GM12878 (cell line): ENCODE data around the gene RBM43. TPM values are rescaled to one million over a fixed set of nuclear protein-coding genes. Genes with fewer than 3 reads are reported as not detected.

ENCODE experiments used
- ATAC-seq: fragments of 200-7000 bp; cut with Tn5 transposase; 3 replicates; pipeline ENCODE4 v1.9.1; 2020; ENCODE audit warnings: mild to moderate bottlenecking, moderate library complexity
- Bru-seq: library from RNA; stranded (reverse); fragments of 400-500 nt; gene quantifications from one replicate; lab custom pipeline; 2021; lab: Mats Ljungman, UMichigan
- BruChase-seq, 2 experiments: library from RNA; stranded (reverse); fragments of 400-500 nt; gene quantifications; one replicate each; lab custom pipeline; 2021; lab: Mats Ljungman, UMichigan
- BruUV-seq: library from RNA; stranded (reverse); fragments of 400-500 nt; replicated peaks from 2 replicates; lab custom pipeline; 2021; lab: Mats Ljungman, UMichigan
- CTCF ChIA-PET: fragments of 300-600 bp; sonication (Branson Sonifier 250); formaldehyde crosslinking; extraction: SDS; loops from one replicate; lab custom pipeline; 2021; ENCODE audit warnings: inconsistent platforms; lab: Yijun Ruan, JAX
- POLR2A ChIA-PET: fragments of 350-600 bp; formaldehyde crosslinking; extraction: SDS; loops from one replicate; lab custom pipeline; 2021; ENCODE audit warnings: inconsistent platforms; lab: Charles Lee
- RAD21 ChIA-PET: fragments of 300-600 bp; sonication (Branson Sonifier 250); formaldehyde crosslinking; loops from one replicate; lab custom pipeline; 2023; ENCODE audit warnings: antibody characterized with exemption; ENCODE audit not compliant: unreplicated experiment; lab: Charles Lee
- SMC1A ChIA-PET: fragments of 300-600 bp; sonication (Branson Sonifier 250); formaldehyde crosslinking; loops from one replicate; lab custom pipeline; 2023; ENCODE audit not compliant: unreplicated experiment, uncharacterized antibody; lab: Charles Lee
- DNase-seq: peaks from one replicate; pipeline ENCODE4 v3.0.0-alpha.2; 2011; ENCODE audit warnings: low read depth, low spot score
- FAIRE-seq: peaks from 3 replicates; lab custom pipeline; 2011; peaks lifted over from hg19 to GRCh38; lab: Jason Lieb, UNC
- H2AFZ ChIP-seq: 2 replicates; pipeline ENCODE4 v1.6.0; 2011; ENCODE audit warnings: low read depth, low read length, control low read depth; ENCODE audit not compliant: control insufficient read depth
- H3K27ac ChIP-seq: 2 replicates; pipeline ENCODE4 v1.5.1; 2011; ENCODE audit warnings: control low read depth; ENCODE audit not compliant: control insufficient read depth, insufficient read depth
- H3K27me3 ChIP-seq, 2 experiments: replicated peaks in 1 of 2; 2 replicates each; pipeline versions ENCODE4 v1.6.0 to v1.6.1; 2011; ENCODE audit warnings: low read length in 1 of 2; ENCODE audit not compliant: control insufficient read depth in 2 of 2, insufficient read depth in 2 of 2
- H3K36me3 ChIP-seq, 2 experiments: 2 replicates each; pipeline ENCODE4 v1.5.1; 2011; ENCODE audit warnings: low read length in 1 of 2; ENCODE audit not compliant: control insufficient read depth in 2 of 2, insufficient read depth in 2 of 2
- H3K4me1 ChIP-seq: 2 replicates; pipeline ENCODE4 v1.6.1; 2011; ENCODE audit warnings: mild to moderate bottlenecking, low read length, moderate library complexity, mixed read lengths; ENCODE audit not compliant: control insufficient read depth, insufficient read depth
- H3K4me2 ChIP-seq: 2 replicates; pipeline ENCODE4 v1.6.0; 2011; ENCODE audit warnings: control low read depth; ENCODE audit not compliant: control insufficient read depth, insufficient read depth
- H3K4me3 ChIP-seq: fragments of 200-600 bp; sonication (generic); 2 replicates; pipeline ENCODE4 v1.5.1; 2016
- H3K79me2 ChIP-seq: 2 replicates; pipeline ENCODE4 v1.6.0; 2011; ENCODE audit warnings: low read length; ENCODE audit not compliant: control insufficient read depth, insufficient read depth
- H3K9ac ChIP-seq: 2 replicates; pipeline ENCODE4 v1.8.0; 2011; ENCODE audit warnings: low read length, control low read depth, mixed read lengths; ENCODE audit not compliant: control insufficient read depth, insufficient read depth
- H3K9me3 ChIP-seq: replicated peaks from 3 replicates; pipeline ENCODE4 v1.5.1; 2011; ENCODE audit warnings: mild to moderate bottlenecking, low read length; ENCODE audit not compliant: control insufficient read depth, insufficient read depth
- H4K20me1 ChIP-seq: 2 replicates; pipeline ENCODE4 v1.6.0; 2011; ENCODE audit not compliant: control insufficient read depth, insufficient read depth
- CREB1 ChIP-seq: IDR thresholded peaks from 2 replicates; pipeline ENCODE4 v1.6.1; 2012; ENCODE audit warnings: low read depth, mild to moderate bottlenecking, inconsistent platforms
- EGR1 ChIP-seq, 2 experiments: IDR thresholded peaks; 1 replicate in 1 of 2; 2 replicates in 1 of 2; pipeline ENCODE4 v1.6.1; 2011 to 2012; ENCODE audit warnings: low read depth in 2 of 2, low read length in 2 of 2, borderline replicate concordance in 1 of 2, mild to moderate bottlenecking in 1 of 2, moderate library complexity in 1 of 2
- ESRRA ChIP-seq: IDR thresholded peaks from 2 replicates; pipeline ENCODE4 v1.6.1; 2012; ENCODE audit warnings: mild to moderate bottlenecking, low read length, improper control_type of control experiment
- MEF2A ChIP-seq: IDR thresholded peaks from 2 replicates; pipeline ENCODE4 v1.6.1; 2011; ENCODE audit warnings: low read depth, mild to moderate bottlenecking, low read length, moderate library complexity; ENCODE audit not compliant: insufficient read depth
- NR2C2 ChIP-seq: IDR thresholded peaks from 2 replicates; pipeline ENCODE4 v1.6.1; 2011; ENCODE audit warnings: borderline replicate concordance, low read depth; ENCODE audit not compliant: control insufficient read depth, insufficient read length
- PAX5 ChIP-seq: IDR thresholded peaks from 2 replicates; pipeline ENCODE4 v1.6.1; 2011; ENCODE audit warnings: low read depth, low read length, borderline replicate concordance
- POU2F2 ChIP-seq: IDR thresholded peaks from 3 replicates; pipeline ENCODE4 v1.6.1; 2011; ENCODE audit warnings: low read depth, mild to moderate bottlenecking, low read length, borderline replicate concordance
- RBBP5 ChIP-seq: fragments of 200-600 bp; sonication (generic); conservative IDR thresholded peaks from 2 replicates; pipeline ENCODE4 v1.6.1; 2016
- RUNX3 ChIP-seq: IDR thresholded peaks from 2 replicates; pipeline ENCODE4 v1.6.1; 2012; ENCODE audit warnings: low read length, inconsistent platforms
- TBL1XR1 ChIP-seq: IDR thresholded peaks from 2 replicates; pipeline ENCODE4 v1.6.1; 2012; ENCODE audit warnings: low read depth, low read length, improper control_type of control experiment
- WGBS: methylation state at CpG from one replicate; pipeline ENCODE4 v1.1.6; 2016; ENCODE audit warnings: low lambda C conversion rate; ENCODE audit not compliant: insufficient replicate concordance, insufficient coverage; ENCODE audit errors: missing lambda C conversion rate; 5-methylcytosine and 5-hydroxymethylcytosine counted together
- in situ Hi-C: fragments of 300-500 bp; cut with MboI; formaldehyde crosslinking; loops from 9 replicates; pipeline ENCODE4 v1.14.3; 2018; ENCODE audit warnings: mixed read lengths
- intact Hi-C: fragments of 100-400 bp; cut with micrococcal nuclease; formaldehyde crosslinking; loops from one replicate; pipeline ENCODE4 v1.14.2; 2022; ENCODE audit not compliant: unreplicated experiment
- long read RNA-seq, 2 experiments: library from polyadenylated mRNA; unstranded; transcript quantifications; one replicate each; pipeline ENCODE4 v2.0.0, GENCODE V29; 2019 to 2020
- polyA minus RNA-seq, 3 experiments: library from RNA; depleted of rRNA, polyadenylated mRNA; stranded (reverse); fragments of >200 nt; gene quantifications; 2 replicates each; pipeline ENCODE4 v1.2.3, GENCODE V29; 2011
- polyA plus RNA-seq, 11 experiments: library from polyadenylated mRNA; depleted of rRNA in 4 of 11; unstranded in 6 of 11; stranded (reverse) in 5 of 11; fragments of >200 nt; fragmentation: Nextera tagmentation in 4 of 11; fragmentation: Illumina TruSeq in 1 of 11; extraction: Ambion mirVana in 4 of 11; extraction: Trizol in 1 of 11; gene quantifications; 1 replicate in 1 of 11; 2 replicates in 10 of 11; pipeline versions ENCODE4 v1.2.1 to v1.2.3, GENCODE V29; 2011 to 2016; ENCODE audit warnings: inconsistent platforms in 2 of 11, missing spikeins in 2 of 11, low read depth in 1 of 11
- total RNA-seq, 4 experiments: library from RNA; depleted of rRNA in 3 of 4; stranded (reverse); fragments of >200 nt in 3 of 4; fragmentation: Illumina TruSeq in 1 of 4; extraction: Trizol in 1 of 4; gene quantifications; 2 replicates each; pipeline versions ENCODE4 v1.2.1 to v1.2.3, GENCODE V29; 2013 to 2021
- TF ChIP-seq, protein P1 (sequence below): fragments of 450-650 bp; IDR thresholded peaks from 2 replicates; pipeline ENCODE4 v1.6.1; 2017; ENCODE audit warnings: borderline replicate concordance
- TF ChIP-seq, protein P2 (sequence below): IDR thresholded peaks from 2 replicates; pipeline ENCODE4 v1.6.1; 2012; ENCODE audit warnings: mild to moderate bottlenecking, low read depth, low read length

Gene RBM43
- 7.7 and 8.1 TPM in 2 replicates for total RNA-seq (2013; cell fraction: nucleolus; rRNA removed)
- total RNA-seq (2014; rRNA removed): 2.8 and 3.2 TPM in 2 replicates
- 3.4 and 3.7 TPM in 2 replicates for total RNA-seq (2014; rRNA removed; fragmentation: Illumina TruSeq; extraction: Trizol)
- 2.7 and 3.6 TPM in 2 replicates for total RNA-seq (2021)
- 1.0 TPM for polyA plus RNA-seq (2011; ENCODE audit: low read depth)
- polyA plus RNA-seq (2011; rRNA removed): 5.3 and 10.1 TPM in 2 replicates
- 2.1 and 2.2 TPM in 2 replicates for polyA plus RNA-seq (2011; cell fraction: cytosol; rRNA removed)
- polyA plus RNA-seq (2011; cell fraction: nucleus; rRNA removed): 3.7 and 3.9 TPM in 2 replicates
- polyA plus RNA-seq (2012): 3.0 and 3.1 TPM in 2 replicates
- 4.2 and 5.2 TPM in 2 replicates for polyA plus RNA-seq (2014; fragmentation: Illumina TruSeq; extraction: Trizol)
- under 1 TPM; 0.86 to 0.93 TPM for polyA plus RNA-seq (2014; fragmentation: Nextera tagmentation; extraction: Ambion mirVana)
- 2.4 and 2.5 TPM in 2 replicates for polyA plus RNA-seq (2014; rRNA removed)
- polyA plus RNA-seq (2016; fragmentation: Nextera tagmentation; extraction: Ambion mirVana): 1 to 10 TPM in 1 of 2 experiments, under 1 TPM in 1; 0.96 to 1.1 TPM
- polyA minus RNA-seq (2011; rRNA and poly(A)+ RNA removed): 4.2 and 5.5 TPM in 2 replicates
- polyA minus RNA-seq (2011; cell fraction: cytosol; rRNA and poly(A)+ RNA removed): 1.9 and 3.2 TPM in 2 replicates
- 5.6 and 6.1 TPM in 2 replicates for polyA minus RNA-seq (2011; cell fraction: nucleus; rRNA and poly(A)+ RNA removed)
- Bru-seq, nascent RNA: percentile 60 among the genes with signal in this experiment
- BruChase-seq, experiment 1, labeled RNA remaining after a 6-hour chase: percentile 52 among the genes with signal in this experiment
- percentile 67 among the genes with signal in this experiment for BruChase-seq, experiment 2, labeled RNA remaining after a 2-hour chase
- long read RNA-seq, experiment 1, partial matches to known transcripts: 0 of 1 reads
- long read RNA-seq, experiment 1, other reads (novel, unspliced or antisense): 1 of 1 reads
- long read RNA-seq, experiment 2, full-length matches to known transcripts: 5 of 6 reads
- long read RNA-seq, experiment 2, partial matches to known transcripts: 1 of 6 reads
- long read RNA-seq, experiment 2, other reads (novel, unspliced or antisense): 0 of 6 reads

DNA sequence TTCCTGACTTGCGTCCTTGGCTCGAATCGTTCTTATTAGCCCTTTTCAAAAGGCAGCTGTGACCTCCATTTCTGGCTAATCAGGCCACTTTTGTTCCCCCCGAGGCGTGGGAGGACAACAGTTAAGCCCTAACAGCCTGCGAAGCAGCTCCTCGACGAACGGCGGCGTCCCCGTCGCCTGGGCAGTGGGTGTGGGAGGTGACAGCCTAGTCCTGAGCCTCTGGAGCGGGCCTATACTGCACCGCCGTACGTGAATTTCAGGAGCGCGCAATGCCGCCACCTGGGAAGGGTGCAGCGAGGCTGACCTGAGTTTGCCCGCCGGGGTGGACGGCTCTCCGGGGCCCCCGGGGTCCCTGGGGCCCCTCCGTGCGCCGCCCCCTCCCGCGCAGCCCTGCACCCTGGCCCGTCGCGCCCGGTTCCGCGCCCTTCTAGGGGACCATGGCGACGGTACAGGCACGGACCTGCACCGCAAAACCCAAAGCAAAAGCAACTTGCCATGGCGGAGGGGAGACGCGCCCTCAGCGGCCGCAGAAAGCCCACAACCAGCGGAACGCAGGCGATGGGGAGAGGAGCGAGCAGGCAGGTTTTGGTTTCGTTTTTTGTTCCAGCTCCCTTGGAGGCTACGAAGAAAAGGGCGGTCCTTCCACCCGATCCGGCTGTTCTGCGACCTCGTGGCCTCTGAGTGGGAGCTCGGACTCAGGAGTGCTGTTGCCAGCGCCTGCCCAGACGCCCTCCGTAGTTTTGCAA is at the start of gene RBM43:
RBM43 (minus strand) TSS at position 633 of the 746 bp plus-strand sequence; CDS start at position 497, 136 bp downstream.
- Histone ChIP-seq H2AFZ (peak within 1 kb of the TSS; percentile 96), H3K27ac (peak within 1 kb of the TSS; percentile 86), H3K36me3 (no peaks in the 10 kb centered on the region), H3K4me3 (peak within 1 kb of the TSS; percentile 84), H4K20me1 (no peaks in the 10 kb centered on the region), H3K9me3 (no peaks in the 10 kb centered on the region), H3K27me3 (no peaks in the 10 kb centered on the region), H3K79me2 (no peaks in the 10 kb centered on the region), H3K4me2 (peak within 1 kb of the TSS; percentile 80), H3K4me1 (no peaks in the 10 kb centered on the region), H3K9ac (peak within 1 kb of the TSS; percentile 83)
- peak; percentile 95 for ATAC-seq
- CTCF ChIA-PET: interaction anchor here (0.6 to 2.0 kb wide), 2 partner anchors 22 to 189 kb away, joined by 3 to 6 read pairs; no protein-coding TSS in a partner anchor
- no TSS peak for BruUV-seq
- WGBS: 1% methylated on average over 55 of the region's 61 CpGs
- SMC1A ChIA-PET: interaction anchor here (0.6 kb wide), 1 partner anchor 178 kb away, joined by 3 read pairs; no protein-coding TSS in a partner anchor
- intact Hi-C loops: loop anchor here (1.0 kb wide), 1 partner anchor 28 kb away; the partner anchor contains the start of gene NMI
- FAIRE-seq: peak; percentile 97
- RAD21 ChIA-PET: interaction anchor here (0.5 to 2.0 kb wide), 3 partner anchors 22 to 192 kb away, joined by 3 to 15 read pairs (median 5); partner anchors contain the start of gene NMI
- in situ Hi-C loops: no loop called here
- peak; percentile 59 for DNase-seq
- POLR2A ChIA-PET: interaction anchor here (1.6 to 2.0 kb wide), 2 partner anchors 10 to 28 kb away, joined by 3 to 8 read pairs; partner anchors contain the start of gene NMI
- TF ChIP-seq MEF2A (no peak), TBL1XR1 (no peak), POU2F2 (peak; percentile 63; the same call in 2 of the 3 replicates), PAX5 (0 out of 2 replicates have a peak, but pooled peaks have one; percentile 33), NR2C2 (no peak), ESRRA (no peak), RUNX3 (peak; percentile 73), CREB1 (peak; percentile 38; the same call in 1 of the 2 replicates), EGR1 (IDR thresholded peaks at IDR 0.05; ENCODE audit: borderline replicate concordance in 1 of 2, low read depth in 2 of 2, low read length in 2 of 2) (peak; percentile 8 to 86), RBBP5 (peak; percentile 96)
- TF ChIP-seq, protein P1, sequence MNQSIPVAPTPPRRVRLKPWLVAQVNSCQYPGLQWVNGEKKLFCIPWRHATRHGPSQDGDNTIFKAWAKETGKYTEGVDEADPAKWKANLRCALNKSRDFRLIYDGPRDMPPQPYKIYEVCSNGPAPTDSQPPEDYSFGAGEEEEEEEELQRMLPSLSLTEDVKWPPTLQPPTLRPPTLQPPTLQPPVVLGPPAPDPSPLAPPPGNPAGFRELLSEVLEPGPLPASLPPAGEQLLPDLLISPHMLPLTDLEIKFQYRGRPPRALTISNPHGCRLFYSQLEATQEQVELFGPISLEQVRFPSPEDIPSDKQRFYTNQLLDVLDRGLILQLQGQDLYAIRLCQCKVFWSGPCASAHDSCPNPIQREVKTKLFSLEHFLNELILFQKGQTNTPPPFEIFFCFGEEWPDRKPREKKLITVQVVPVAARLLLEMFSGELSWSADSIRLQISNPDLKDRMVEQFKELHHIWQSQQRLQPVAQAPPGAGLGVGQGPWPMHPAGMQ: no peak
- TF ChIP-seq, protein P2, sequence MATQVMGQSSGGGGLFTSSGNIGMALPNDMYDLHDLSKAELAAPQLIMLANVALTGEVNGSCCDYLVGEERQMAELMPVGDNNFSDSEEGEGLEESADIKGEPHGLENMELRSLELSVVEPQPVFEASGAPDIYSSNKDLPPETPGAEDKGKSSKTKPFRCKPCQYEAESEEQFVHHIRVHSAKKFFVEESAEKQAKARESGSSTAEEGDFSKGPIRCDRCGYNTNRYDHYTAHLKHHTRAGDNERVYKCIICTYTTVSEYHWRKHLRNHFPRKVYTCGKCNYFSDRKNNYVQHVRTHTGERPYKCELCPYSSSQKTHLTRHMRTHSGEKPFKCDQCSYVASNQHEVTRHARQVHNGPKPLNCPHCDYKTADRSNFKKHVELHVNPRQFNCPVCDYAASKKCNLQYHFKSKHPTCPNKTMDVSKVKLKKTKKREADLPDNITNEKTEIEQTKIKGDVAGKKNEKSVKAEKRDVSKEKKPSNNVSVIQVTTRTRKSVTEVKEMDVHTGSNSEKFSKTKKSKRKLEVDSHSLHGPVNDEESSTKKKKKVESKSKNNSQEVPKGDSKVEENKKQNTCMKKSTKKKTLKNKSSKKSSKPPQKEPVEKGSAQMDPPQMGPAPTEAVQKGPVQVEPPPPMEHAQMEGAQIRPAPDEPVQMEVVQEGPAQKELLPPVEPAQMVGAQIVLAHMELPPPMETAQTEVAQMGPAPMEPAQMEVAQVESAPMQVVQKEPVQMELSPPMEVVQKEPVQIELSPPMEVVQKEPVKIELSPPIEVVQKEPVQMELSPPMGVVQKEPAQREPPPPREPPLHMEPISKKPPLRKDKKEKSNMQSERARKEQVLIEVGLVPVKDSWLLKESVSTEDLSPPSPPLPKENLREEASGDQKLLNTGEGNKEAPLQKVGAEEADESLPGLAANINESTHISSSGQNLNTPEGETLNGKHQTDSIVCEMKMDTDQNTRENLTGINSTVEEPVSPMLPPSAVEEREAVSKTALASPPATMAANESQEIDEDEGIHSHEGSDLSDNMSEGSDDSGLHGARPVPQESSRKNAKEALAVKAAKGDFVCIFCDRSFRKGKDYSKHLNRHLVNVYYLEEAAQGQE: no peak
